ENCODE data around the gene VPS37D. TPM values are rescaled to one million over a fixed set of nuclear protein-coding genes. Genes with fewer than 3 reads are reported as not detected.

The VPS37D gene
- polyA plus RNA-seq, 1 donor (not counting 4 experiments of a cell fraction or from before 2014, with no cell fraction given) = 0.81 TPM

DNA sequence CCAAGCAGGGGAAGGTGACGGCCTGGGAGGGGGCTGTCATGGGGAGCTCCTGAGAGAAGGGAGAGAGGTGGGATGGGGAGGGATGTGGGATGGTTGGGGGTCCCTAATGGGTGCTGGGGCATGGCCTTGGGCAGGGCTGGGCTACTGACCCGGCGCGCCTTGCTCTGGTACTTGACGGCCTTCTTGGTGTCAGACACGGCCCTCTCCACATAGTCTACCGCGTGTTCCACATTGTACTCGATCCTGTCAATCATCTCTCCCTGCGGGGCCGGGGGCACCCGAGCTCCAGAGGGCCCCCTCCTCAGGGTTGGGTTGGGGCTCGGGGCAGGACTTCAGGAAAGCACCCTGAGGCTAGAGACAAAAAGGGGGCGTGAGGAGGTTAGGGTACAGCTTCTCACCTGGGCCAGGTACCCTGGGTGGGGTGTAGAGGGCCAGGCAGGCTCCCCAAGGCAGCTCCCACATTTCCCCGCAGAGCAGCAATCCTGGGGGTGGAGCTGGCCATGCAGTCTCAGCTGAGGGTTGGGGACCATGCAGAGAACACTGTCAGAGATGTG is 33.0 kb downstream of the VPS37D start:
- Histone ChIP-seq H3K27me3 (ENCODE audit: control insufficient read depth, extremely low read depth, insufficient read depth, low read length) (no peaks in the 10 kb centered on the region), H3K9me1 (ENCODE audit: control insufficient read depth, extremely low read depth, insufficient read depth, low read length) (no peaks in the 10 kb centered on the region), H3K4me3 (ENCODE audit: control insufficient read depth in 2 of 3, extremely low read depth in 1 of 3, insufficient read depth in 2 of 3, low read depth in 1 of 3, low read length in 3 of 3) (no peak overlapping the region), H3K4me1 (ENCODE audit: control insufficient read depth, extremely low read depth, insufficient read depth, low read length) (peaks cover 14% of the 10 kb centered on the region), H3K9me3 (ENCODE audit: control insufficient read depth, low read depth, low read length) (no peaks in the 10 kb centered on the region), H3K36me3 (ENCODE audit: control insufficient read depth in 2 of 2, extremely low read depth in 1 of 2, insufficient read depth in 2 of 2, low read length in 2 of 2) (peaks cover 36 to 63% of the 10 kb centered on the region in 2 experiments), H3K27ac (ENCODE audit: control insufficient read depth, insufficient read depth, low read length) (no peak overlapping the region), H3K4me2 (ENCODE audit: control insufficient read depth, extremely low read depth, insufficient read depth, low read depth, low read length) (no peak overlapping the region), H2AFZ (ENCODE audit: control insufficient read depth, low read length) (no peak overlapping the region), H4K20me1 (ENCODE audit: control insufficient read depth, extremely low read depth, insufficient read depth, low read length) (peaks cover 14% of the 10 kb centered on the region), H3K9ac (ENCODE audit: control insufficient read depth, extremely low read depth, insufficient read depth, low read length) (no peak overlapping the region), H3K79me2 (ENCODE audit: control insufficient read depth, insufficient read depth, low read length) (no peaks in the 10 kb centered on the region)
- dilution Hi-C loops (cut with MboI; ENCODE audit: extremely low pct_ligation_motif_present, low sequenced_read_pairs) = no loop called here
- TF ChIP-seq, protein P1, sequence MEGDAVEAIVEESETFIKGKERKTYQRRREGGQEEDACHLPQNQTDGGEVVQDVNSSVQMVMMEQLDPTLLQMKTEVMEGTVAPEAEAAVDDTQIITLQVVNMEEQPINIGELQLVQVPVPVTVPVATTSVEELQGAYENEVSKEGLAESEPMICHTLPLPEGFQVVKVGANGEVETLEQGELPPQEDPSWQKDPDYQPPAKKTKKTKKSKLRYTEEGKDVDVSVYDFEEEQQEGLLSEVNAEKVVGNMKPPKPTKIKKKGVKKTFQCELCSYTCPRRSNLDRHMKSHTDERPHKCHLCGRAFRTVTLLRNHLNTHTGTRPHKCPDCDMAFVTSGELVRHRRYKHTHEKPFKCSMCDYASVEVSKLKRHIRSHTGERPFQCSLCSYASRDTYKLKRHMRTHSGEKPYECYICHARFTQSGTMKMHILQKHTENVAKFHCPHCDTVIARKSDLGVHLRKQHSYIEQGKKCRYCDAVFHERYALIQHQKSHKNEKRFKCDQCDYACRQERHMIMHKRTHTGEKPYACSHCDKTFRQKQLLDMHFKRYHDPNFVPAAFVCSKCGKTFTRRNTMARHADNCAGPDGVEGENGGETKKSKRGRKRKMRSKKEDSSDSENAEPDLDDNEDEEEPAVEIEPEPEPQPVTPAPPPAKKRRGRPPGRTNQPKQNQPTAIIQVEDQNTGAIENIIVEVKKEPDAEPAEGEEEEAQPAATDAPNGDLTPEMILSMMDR (optimal IDR thresholded peaks at IDR 0.05 in 1 of 3, IDR thresholded peaks at IDR 0.05 in 1 of 3, conservative IDR thresholded peaks at IDR 0.05 in 1 of 3; ENCODE audit: extremely low read depth in 1 of 3, insufficient read depth in 2 of 3, low read length in 3 of 3) = no peak
- TF ChIP-seq EZH2 (IDR thresholded peaks at IDR 0.05; ENCODE audit: low read length) = no peak
- DNase-seq (ENCODE audit: low read depth, low spot score) (no peak), FAIRE-seq (no peak)

DNA sequence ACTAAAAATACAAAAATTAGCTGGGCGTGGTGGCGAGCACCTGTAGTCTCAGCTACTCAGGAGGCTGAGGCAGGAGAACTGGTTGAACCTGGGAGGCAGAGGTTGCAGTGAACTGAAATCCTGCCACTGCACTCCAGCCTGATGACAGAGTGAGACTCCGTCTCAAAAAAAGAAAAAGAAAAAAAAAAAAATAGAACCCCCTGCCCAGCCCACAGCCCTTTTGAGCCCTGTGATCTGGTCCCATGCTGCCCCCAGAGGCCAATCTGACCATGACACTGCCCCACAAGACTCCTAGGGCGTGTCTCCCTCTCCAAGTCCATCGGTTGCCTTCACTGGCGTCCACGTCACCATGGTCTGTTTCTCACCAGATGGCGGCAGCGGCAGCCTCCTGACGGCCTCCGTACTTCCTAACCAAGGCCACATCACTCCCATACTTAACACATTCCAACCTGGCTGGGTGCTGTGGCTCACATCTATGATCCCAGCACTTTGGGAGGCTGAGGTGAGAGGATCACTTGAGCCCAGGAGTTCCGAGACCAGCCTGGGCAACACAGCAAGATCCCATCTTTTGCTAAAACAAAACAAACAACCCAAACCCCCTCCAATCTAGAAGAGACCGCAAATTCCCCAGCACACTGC is 33.8 kb downstream of the VPS37D start:
- H3K27ac ChIP-seq (ENCODE audit: control insufficient read depth, insufficient read depth, low read length) = no peak overlapping the region
- dilution Hi-C loops (cut with MboI; ENCODE audit: extremely low pct_ligation_motif_present, low sequenced_read_pairs) = no loop called here
- TF ChIP-seq, protein P1 (optimal IDR thresholded peaks at IDR 0.05 in 1 of 3, IDR thresholded peaks at IDR 0.05 in 1 of 3, conservative IDR thresholded peaks at IDR 0.05 in 1 of 3; ENCODE audit: extremely low read depth in 1 of 3, insufficient read depth in 2 of 3, low read length in 3 of 3) = peak in 2 of 3 experiments; percentile 49 to 57
- no peak for TF ChIP-seq EZH2 (IDR thresholded peaks at IDR 0.05; ENCODE audit: low read length)
- no peak overlapping the region for H3K4me2 ChIP-seq (ENCODE audit: control insufficient read depth, extremely low read depth, insufficient read depth, low read depth, low read length)
- peaks cover 19% of the 10 kb centered on the region for H4K20me1 ChIP-seq (ENCODE audit: control insufficient read depth, extremely low read depth, insufficient read depth, low read length)
- FAIRE-seq = no peak
- no peak overlapping the region for H3K4me3 ChIP-seq (ENCODE audit: control insufficient read depth in 2 of 3, extremely low read depth in 1 of 3, insufficient read depth in 2 of 3, low read depth in 1 of 3, low read length in 3 of 3)
- H3K27me3 ChIP-seq (ENCODE audit: control insufficient read depth, extremely low read depth, insufficient read depth, low read length) = no peaks in the 10 kb centered on the region
- H3K79me2 ChIP-seq (ENCODE audit: control insufficient read depth, insufficient read depth, low read length) = no peaks in the 10 kb centered on the region
- no peak for DNase-seq (ENCODE audit: low read depth, low spot score)
- peaks cover 22% of the 10 kb centered on the region for H3K4me1 ChIP-seq (ENCODE audit: control insufficient read depth, extremely low read depth, insufficient read depth, low read length)
- H3K36me3 ChIP-seq (ENCODE audit: control insufficient read depth in 2 of 2, extremely low read depth in 1 of 2, insufficient read depth in 2 of 2, low read length in 2 of 2) = peaks cover 32 to 67% of the 10 kb centered on the region in 2 experiments
- no peaks in the 10 kb centered on the region for H3K9me3 ChIP-seq (ENCODE audit: control insufficient read depth, low read depth, low read length)
- peaks cover 2% of the 10 kb centered on the region for H3K9me1 ChIP-seq (ENCODE audit: control insufficient read depth, extremely low read depth, insufficient read depth, low read length)
- H2AFZ ChIP-seq (ENCODE audit: control insufficient read depth, low read length) = no peak overlapping the region
- no peak overlapping the region for H3K9ac ChIP-seq (ENCODE audit: control insufficient read depth, extremely low read depth, insufficient read depth, low read length)
